ENCODE results near the gene KANK4.

KANK4 gene

GRCh38 chr1:62271948-62272728 is 47.1 kb downstream of the KANK4 start:
- in situ Hi-C loops (cut with MboI; ENCODE audit: low sequenced_read_pairs, unreplicated experiment): no loop called here
- peak; percentile 47 for DNase-seq (ENCODE audit: low spot score)
- TF ChIP-seq CTCF (IDR thresholded peaks at IDR 0.05; ENCODE audit: borderline replicate concordance, control extremely low read depth, extremely low read depth, insufficient read depth, missing control alignments): no peak

GRCh38 chr1:62271134-62271533 is 48.1 kb downstream of the KANK4 start:
- DNase-seq (ENCODE audit: low spot score): no peak
- in situ Hi-C loops (cut with MboI; ENCODE audit: low sequenced_read_pairs, unreplicated experiment): no loop called here
- no peak for TF ChIP-seq CTCF (IDR thresholded peaks at IDR 0.05; ENCODE audit: borderline replicate concordance, control extremely low read depth, extremely low read depth, insufficient read depth, missing control alignments)

- no peak for TF ChIP-seq CTCF (IDR thresholded peaks at IDR 0.05; ENCODE audit: borderline replicate concordance, control extremely low read depth, extremely low read depth, insufficient read depth, missing control alignments)
Measured at GRCh38 chr1:62269851-62270495, 49.3 kb downstream of the KANK4 start.

GRCh38 chr1:62269439-62269838 is 49.8 kb downstream of the KANK4 start:
- in situ Hi-C loops (cut with MboI; ENCODE audit: low sequenced_read_pairs, unreplicated experiment): no loop called here
- TF ChIP-seq CTCF (IDR thresholded peaks at IDR 0.05; ENCODE audit: borderline replicate concordance, control extremely low read depth, extremely low read depth, insufficient read depth, missing control alignments): no peak
- no peak for DNase-seq (ENCODE audit: low spot score)

More at GRCh38 chr1:62269851-62270495, 49.3 kb downstream of the KANK4 start:
- in situ Hi-C loops (cut with MboI; ENCODE audit: low sequenced_read_pairs, unreplicated experiment): no loop called here
- DNase-seq (ENCODE audit: low spot score): no peak

- TF ChIP-seq CTCF (IDR thresholded peaks at IDR 0.05; ENCODE audit: borderline replicate concordance, control extremely low read depth, extremely low read depth, insufficient read depth, missing control alignments): no peak
- DNase-seq (ENCODE audit: low spot score): no peak
- in situ Hi-C loops (cut with MboI; ENCODE audit: low sequenced_read_pairs, unreplicated experiment): no loop called here
Measured at GRCh38 chr1:62268315-62268714, 50.9 kb downstream of the KANK4 start.

- in situ Hi-C loops (cut with MboI; ENCODE audit: low sequenced_read_pairs, unreplicated experiment): no loop called here
- no peak for DNase-seq (ENCODE audit: low spot score)
- no peak for TF ChIP-seq CTCF (IDR thresholded peaks at IDR 0.05; ENCODE audit: borderline replicate concordance, control extremely low read depth, extremely low read depth, insufficient read depth, missing control alignments)
Measured at GRCh38 chr1:62265956-62266935, 53.0 kb downstream of the KANK4 start.

Measured in GM13976 (cell line).